ENCODE data around the gene KRT86. TPM values are rescaled to one million over a fixed set of nuclear protein-coding genes. Genes with fewer than 3 reads are reported as not detected.

The KRT86 gene
- total and polyA plus RNA-seq, 2 of the 8 experiments (the other 6 are each of a cell fraction or from before 2014, with no cell fraction given), result 0.12 TPM; not detected in 1

- no peak for FAIRE-seq
- Histone ChIP-seq H2BK120ac (replicated peaks; ENCODE audit: low read depth, low read length) (no peak overlapping the region), H3K23ac (ENCODE audit: insufficient read length) (no peak overlapping the region), H4K20me1 (replicated peaks in 1 of 2; ENCODE audit: control insufficient read depth in 1 of 2, insufficient read depth in 2 of 2, low read length in 2 of 2) (no peaks in the 10 kb centered on the region), H3K4me1 (replicated peaks in 1 of 4; ENCODE audit: control insufficient read depth in 3 of 4, insufficient read depth in 4 of 4, low read length in 3 of 4) (no peaks in the 10 kb centered on the region), H3K4me2 (ENCODE audit: insufficient read depth in 1 of 2, low read depth in 2 of 2, low read length in 2 of 2) (no peak overlapping the region), H2BK5ac (ENCODE audit: low read depth, low read length) (no peak overlapping the region), H3K9ac (replicated peaks in 1 of 4; ENCODE audit: extremely low read depth in 1 of 4, low read depth in 3 of 4, low read length in 3 of 4) (no peak overlapping the region), H2BK12ac (ENCODE audit: low read depth, low read length) (no peak overlapping the region), H3K79me1 (ENCODE audit: low read depth, low read length) (no peaks in the 10 kb centered on the region), H2AK5ac (ENCODE audit: low read depth, low read length) (no peak overlapping the region), H3K4me3 (ENCODE audit: extremely low read depth in 1 of 4, insufficient read depth in 2 of 4, low read depth in 3 of 4, low read length in 4 of 4) (no peak overlapping the region), H4K8ac (ENCODE audit: extremely low read depth, insufficient read depth, low read length) (no peak overlapping the region), H3K36me3 (ENCODE audit: control insufficient read depth in 2 of 4, insufficient read depth in 4 of 4, low read length in 3 of 4) (no peaks in the 10 kb centered on the region), H2AFZ (ENCODE audit: low read length) (no peak overlapping the region), H3K79me2 (ENCODE audit: control insufficient read depth in 1 of 2, insufficient read depth in 2 of 2, low read length in 2 of 2) (no peaks in the 10 kb centered on the region), H3K27me3 (replicated peaks in 1 of 4; ENCODE audit: control insufficient read depth in 3 of 4, extremely low read depth in 1 of 4, insufficient read depth in 3 of 4, low read length in 3 of 4) (no peaks in the 10 kb centered on the region), H2BK20ac (ENCODE audit: low read length) (no peak overlapping the region), H3K9me3 (ENCODE audit: insufficient read depth in 2 of 2, low read depth in 1 of 2, low read length in 1 of 2) (no peaks in the 10 kb centered on the region), H3K18ac (ENCODE audit: extremely low read depth, low read length) (no peak overlapping the region), H4K5ac (ENCODE audit: insufficient read length, low read depth, low read length) (no peak overlapping the region), H3K23me2 (ENCODE audit: low read depth, low read length) (no peaks in the 10 kb centered on the region), H2BK15ac (ENCODE audit: low read length) (no peak overlapping the region), H3K4ac (replicated peaks; ENCODE audit: insufficient read length, low read depth, low read length) (no peak overlapping the region), H3K56ac (replicated peaks; ENCODE audit: insufficient read length, low read depth, low read length) (no peak overlapping the region), H3K27ac (ENCODE audit: low read depth, low read length) (no peak overlapping the region), H4K91ac (replicated peaks; ENCODE audit: insufficient read length, low read length) (no peak overlapping the region), H3K14ac (ENCODE audit: insufficient read length) (no peak overlapping the region)
- POLR2A ChIA-PET (ENCODE audit: partially characterized antibody), result interaction anchor here (1.3 kb wide), 1 partner anchor 13 kb away, joined by 3 read pairs; no protein-coding TSS in a partner anchor
- CTCF ChIA-PET (ENCODE audit: partially characterized antibody), result interaction anchor here (0.6 to 19.8 kb wide), 18 partner anchors 8 to 339 kb away, joined by 3 to 353 read pairs (median 4); partner anchors contain the start of gene KRT7
- WGBS, 2 experiments (ENCODE audit: extremely low coverage in 1 of 2, insufficient coverage in 1 of 2, insufficient read length in 1 of 2, insufficient replicate concordance in 2 of 2, low coverage in 1 of 2, low lambda C conversion rate in 2 of 2, missing lambda C conversion rate in 1 of 2), result 82% methylated on average over 4 of the region's 4 CpGs; no CpG with 5 or more reads in 1 of the 2 experiments
- DNase-seq (ENCODE audit: low read depth in 1 of 2, low spot score in 2 of 2), result no peak
- no peak for TF ChIP-seq KDM1A (IDR thresholded peaks at IDR 0.05; ENCODE audit: borderline replicate concordance, low read length)
- no peak for TF ChIP-seq RBBP5 (IDR thresholded peaks at IDR 0.05; ENCODE audit: borderline replicate concordance, low read depth, low read length)
- no peak for TF ChIP-seq SAP30 (IDR thresholded peaks at IDR 0.05; ENCODE audit: insufficient read depth, insufficient replicate concordance, low read length)
- TF ChIP-seq SIX5 (IDR thresholded peaks at IDR 0.05; ENCODE audit: low read depth, low read length), result no peak
- TF ChIP-seq SP1 (IDR thresholded peaks at IDR 0.05; ENCODE audit: low read depth, low read length), result no peak
Measured at GRCh38 chr12:52321418-52321817, 47.0 kb downstream of the KRT86 start.
